GM18861 (cell line): ENCODE data around the gene PIP5KL1.
A peak's percentile ranks its signal among the peaks of the same experiment; 100 is the strongest.

Experiments used
- ATAC-seq: cut with Tn5 transposase; IDR thresholded peaks from one replicate; pipeline ENCODE4 v1.9.1; 2021; ENCODE audit not compliant: unreplicated experiment

The PIP5KL1 gene, protein sequence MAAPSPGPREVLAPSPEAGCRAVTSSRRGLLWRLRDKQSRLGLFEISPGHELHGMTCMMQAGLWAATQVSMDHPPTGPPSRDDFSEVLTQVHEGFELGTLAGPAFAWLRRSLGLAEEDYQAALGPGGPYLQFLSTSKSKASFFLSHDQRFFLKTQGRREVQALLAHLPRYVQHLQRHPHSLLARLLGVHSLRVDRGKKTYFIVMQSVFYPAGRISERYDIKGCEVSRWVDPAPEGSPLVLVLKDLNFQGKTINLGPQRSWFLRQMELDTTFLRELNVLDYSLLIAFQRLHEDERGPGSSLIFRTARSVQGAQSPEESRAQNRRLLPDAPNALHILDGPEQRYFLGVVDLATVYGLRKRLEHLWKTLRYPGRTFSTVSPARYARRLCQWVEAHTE

GRCh38 chr9:127930231-127931091 lies at the start of gene PIP5KL1:
Gene PIP5KL1, minus strand, starts transcription at chr9:127930777. Its CDS starts 25 bp downstream, at chr9:127930752.
- ATAC-seq, result peak; percentile 69

GRCh38 chr9:127980060-127980705 lies 49.6 kb upstream of the PIP5KL1 start:
- ATAC-seq, result peak; percentile 24

DNA sequence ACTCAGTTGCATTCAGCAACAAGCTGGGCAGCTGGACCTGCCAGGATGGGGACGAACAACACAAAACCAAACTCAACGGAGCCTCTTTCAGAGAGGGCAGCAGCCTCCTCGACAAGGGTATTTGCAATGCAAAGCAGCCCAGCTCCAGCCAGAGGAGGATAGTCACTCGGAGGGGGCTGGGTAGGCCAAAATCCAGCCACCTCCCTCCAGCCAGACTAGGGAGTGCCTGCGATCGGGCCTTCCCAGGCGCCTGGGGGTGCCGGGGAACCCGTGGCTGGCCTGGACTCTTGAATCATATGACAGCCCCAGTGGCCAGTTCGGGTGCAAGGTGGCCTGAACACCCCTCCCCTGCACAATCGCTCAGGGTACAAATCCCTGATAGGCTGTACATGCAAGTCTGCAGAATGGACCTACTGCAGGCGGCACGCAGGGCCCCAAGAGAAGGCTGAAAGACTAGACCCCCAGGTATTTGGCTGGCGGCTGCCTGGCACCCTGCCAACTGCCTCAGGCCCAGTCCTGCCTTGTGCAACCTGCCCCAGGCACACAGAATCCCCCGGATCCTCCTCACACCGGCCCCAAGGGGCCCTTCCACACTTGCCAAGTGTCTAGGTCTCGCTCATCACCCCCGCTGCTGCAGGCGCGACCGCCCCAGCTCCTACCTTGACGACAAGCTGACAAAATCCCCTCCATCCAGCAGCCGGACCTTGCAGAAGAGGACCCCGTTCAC lies 48.9 kb upstream of the PIP5KL1 start:
- no peak for ATAC-seq

DNA sequence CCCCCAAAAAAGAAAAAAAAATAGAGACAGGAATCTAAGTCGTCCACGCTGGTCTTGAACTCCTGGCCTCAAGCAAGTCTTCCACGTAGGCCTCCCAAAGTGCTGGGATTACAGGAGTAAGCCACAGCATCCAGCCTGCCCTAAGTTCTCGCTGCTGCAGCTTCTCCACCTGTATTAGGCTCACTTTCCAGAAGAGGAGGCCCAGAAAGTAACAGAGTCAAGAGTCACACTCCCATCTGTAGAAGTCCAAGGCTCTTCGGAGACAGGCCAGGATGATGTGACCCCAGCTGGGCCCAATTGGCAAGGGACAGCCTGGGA lies 48.4 kb upstream of the PIP5KL1 start:
- no peak for ATAC-seq

GRCh38 chr9:127977884-127978647 lies 47.5 kb upstream of the PIP5KL1 start:
- ATAC-seq, result no peak

- ATAC-seq, result no peak
Observed at GRCh38 chr9:127977009-127977883, 46.7 kb upstream of the PIP5KL1 start.

GRCh38 chr9:127976498-127976897 lies 45.9 kb upstream of the PIP5KL1 start:
- ATAC-seq, result no peak

- ATAC-seq, result no peak
Observed at GRCh38 chr9:127975376-127976315, 45.1 kb upstream of the PIP5KL1 start.

DNA sequence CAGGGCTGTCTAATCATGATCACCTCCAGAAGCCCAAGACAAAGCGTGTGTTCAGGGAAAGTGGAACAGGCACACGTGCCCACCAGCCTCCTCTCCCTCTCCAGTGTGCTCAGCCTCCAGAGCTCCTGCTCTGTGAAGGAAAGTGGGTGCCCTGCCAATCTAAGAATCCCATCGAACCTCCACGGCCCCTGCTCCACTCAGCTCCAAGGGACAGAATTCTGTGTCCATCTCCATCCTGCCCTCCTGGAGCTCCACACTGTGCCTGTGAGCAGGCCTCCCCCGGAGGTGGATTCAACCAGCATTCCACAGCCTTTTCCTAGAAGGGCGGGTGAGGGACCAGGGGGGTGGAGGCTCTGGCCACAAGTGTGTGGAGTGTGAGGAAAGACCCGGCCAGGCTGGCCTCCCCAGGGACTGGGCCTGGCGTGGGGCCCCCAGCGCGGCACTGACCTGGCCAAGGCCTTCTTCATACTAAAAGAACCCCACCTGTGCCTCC lies 44.2 kb upstream of the PIP5KL1 start:
- ATAC-seq, result no peak

DNA sequence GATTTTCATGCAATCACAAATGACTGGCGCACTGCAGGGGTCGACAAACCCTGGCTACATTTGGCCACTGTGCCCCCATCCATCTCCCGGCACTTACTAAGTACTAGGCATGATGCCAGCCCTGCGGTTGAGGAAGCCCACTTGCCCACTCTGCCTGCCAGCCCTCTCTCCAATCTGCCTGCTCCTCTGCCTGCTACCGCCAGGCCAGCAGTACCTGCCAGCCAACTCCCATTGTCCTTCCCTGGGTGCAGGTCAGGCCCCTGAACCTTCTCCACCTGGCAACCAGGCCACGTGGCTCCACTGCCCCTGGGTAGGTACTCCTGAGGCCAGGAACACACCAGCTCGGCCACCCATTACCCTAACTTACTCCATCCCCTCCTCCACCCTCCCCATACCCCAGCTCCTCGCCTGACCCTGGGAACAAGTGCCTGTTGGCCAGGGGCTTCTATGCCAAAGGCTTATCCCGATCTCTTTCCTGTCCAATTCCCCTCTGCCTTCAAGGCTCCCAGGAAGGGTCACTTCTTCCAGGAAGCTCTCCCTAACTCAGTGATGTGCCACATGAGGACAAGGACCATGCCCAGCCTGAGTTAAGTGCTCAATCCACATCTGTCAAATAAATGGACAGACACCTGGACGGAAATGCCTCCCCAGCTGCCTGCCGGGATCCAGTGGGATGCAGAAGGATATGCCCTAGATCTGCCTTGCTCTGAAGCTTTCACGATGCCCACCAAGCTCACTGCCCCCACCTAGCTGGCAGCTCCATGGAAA lies 43.6 kb upstream of the PIP5KL1 start:
- no peak for ATAC-seq

- ATAC-seq, result no peak
Observed at GRCh38 chr9:127973169-127974000, 42.8 kb upstream of the PIP5KL1 start.

DNA sequence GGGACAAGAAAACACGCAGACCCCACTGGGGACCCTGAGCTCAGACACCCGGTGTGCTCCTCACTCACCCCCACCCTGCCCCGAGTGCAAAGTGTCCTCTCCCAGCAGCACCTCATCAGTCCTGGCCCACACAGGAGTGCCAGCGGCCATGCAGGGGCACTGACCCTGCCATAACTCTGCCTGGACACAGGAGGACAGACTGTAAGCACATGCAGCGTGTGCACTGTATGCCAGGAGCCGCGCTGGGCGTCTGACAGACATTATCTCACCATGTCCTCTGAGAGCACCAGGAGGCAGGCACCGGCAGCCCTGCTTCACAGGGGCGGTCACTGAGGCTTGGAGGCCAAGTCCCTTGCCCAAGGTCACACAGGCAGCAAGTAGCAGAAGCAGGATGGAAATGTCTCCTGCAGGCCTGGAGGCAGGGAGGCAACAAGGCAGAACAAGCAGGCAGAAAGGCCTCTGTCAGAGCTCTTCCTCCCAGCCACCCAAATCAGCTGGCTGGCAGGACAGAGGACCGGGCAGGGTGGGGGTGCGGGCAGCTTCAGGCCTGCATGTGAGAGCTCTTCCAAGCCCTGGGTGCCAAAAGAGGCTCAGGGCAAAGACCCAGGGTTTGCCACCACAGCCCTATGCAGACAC lies 41.8 kb upstream of the PIP5KL1 start:
- no peak for ATAC-seq

DNA sequence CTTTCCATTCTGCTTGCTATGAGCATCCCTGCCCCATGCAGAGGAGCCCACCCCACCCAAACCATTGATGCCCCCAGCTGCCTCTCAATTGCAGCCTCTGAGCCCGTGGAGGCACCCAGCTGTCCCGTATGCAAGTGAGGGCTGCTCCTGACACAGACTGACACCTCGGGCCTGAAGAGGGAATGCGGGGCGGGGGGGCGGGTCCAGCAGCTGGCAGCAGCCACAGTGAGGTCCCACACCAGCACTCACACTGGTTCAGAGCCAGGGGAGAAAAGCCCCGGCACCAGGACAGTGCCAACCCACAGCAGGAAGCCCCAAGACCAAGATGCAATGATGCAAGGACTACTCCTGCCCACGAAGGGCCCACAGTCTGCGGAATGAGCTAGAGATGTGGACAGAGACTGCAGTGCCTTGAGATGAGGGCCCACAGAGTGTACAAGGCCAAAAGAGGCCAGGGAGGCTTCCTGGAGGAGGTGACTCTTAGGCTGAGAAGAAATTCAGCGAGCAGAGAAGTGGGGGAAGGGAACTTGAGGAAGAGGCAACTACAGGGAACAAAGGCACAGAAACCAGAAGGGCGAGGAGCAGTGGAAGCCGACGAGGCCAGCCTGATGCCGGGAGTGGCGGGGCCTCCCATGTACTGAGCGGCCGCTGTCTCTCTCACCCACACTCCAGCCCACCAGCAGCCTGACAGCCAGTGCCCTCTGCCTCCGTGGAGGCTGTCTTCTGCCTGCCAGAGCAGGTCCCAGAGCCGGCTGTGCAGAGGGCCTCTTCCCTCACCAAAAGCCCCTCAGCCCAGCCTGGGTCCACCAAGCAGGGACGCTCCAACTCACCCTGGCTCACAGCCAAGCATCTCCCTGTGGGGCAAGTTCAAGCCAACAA lies 41.0 kb upstream of the PIP5KL1 start:
- no peak for ATAC-seq

DNA sequence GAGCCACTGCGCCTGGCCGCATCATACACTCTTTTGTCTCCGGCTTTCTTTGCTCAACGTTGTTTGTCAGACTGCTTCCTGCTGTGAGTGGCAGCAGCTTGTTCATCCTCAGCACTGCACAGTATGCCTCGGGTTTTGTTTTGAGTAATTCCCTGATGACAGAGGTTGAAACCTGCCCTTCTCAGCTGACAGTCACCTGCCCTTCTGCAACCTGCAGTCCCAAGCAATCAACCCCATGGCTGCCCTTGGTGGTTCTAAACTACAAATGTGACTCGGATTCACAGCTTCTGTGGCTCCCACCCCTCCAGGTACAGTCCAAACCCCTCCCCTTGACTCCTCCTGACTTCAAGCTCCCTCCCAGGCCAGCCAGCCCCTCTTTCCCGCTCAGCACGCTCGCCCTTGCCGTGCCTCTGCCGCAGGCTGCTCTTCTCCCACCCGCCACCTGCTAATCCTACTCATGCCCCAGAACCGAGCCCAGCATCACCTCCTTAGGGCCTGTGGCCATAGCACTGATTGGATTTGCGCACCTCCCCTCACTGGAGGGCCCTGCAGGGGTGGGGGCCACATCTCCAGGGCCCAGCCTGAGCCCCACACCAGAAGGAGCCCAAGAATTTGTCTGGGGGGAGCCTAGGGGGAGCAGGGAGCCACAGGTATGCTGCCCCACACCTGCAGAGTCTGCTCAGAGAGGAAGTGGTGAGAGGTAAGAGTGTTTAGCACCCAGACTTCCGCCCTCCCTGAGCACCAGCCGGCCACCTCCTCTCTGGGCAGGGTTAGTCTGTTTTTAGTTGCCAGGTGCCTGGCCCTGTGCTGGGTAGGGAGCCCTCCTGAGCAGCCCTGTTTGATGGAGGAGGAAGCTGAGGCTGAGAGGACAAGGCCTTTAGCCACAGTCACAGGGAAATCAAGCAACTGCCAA lies 40.1 kb upstream of the PIP5KL1 start:
- ATAC-seq, result peak; percentile 76
